Astrocyte of the cerebellum (primary cell): Measurements from ENCODE around the gene HADHB.
"Not testable (repeated sequence)": the region's sequence is repeated elsewhere in the genome, so short reads cannot be mapped to it uniquely, and the experiment has no call there.

Experiments used
- DNase-seq: peaks from one replicate; pipeline ENCODE4 v3.0.0-alpha.2; 2011; ENCODE audit warnings: low read depth
- H3K4me3 ChIP-seq: 2 replicates; pipeline ENCODE4 v1.5.1; 2011; ENCODE audit warnings: mild to moderate bottlenecking, low read depth, low read length, moderate library complexity
- CTCF ChIP-seq: IDR thresholded peaks from 2 replicates; pipeline ENCODE4 v1.5.1; 2012; ENCODE audit warnings: low read length, low read depth, moderate library complexity, mild to moderate bottlenecking; ENCODE audit errors: missing control alignments
- in situ Hi-C: cut with HindIII; loops from 2 replicates; pipeline ENCODE4 v1.10.0; 2017; ENCODE audit warnings: low sequenced_read_pairs

HADHB gene

DNA sequence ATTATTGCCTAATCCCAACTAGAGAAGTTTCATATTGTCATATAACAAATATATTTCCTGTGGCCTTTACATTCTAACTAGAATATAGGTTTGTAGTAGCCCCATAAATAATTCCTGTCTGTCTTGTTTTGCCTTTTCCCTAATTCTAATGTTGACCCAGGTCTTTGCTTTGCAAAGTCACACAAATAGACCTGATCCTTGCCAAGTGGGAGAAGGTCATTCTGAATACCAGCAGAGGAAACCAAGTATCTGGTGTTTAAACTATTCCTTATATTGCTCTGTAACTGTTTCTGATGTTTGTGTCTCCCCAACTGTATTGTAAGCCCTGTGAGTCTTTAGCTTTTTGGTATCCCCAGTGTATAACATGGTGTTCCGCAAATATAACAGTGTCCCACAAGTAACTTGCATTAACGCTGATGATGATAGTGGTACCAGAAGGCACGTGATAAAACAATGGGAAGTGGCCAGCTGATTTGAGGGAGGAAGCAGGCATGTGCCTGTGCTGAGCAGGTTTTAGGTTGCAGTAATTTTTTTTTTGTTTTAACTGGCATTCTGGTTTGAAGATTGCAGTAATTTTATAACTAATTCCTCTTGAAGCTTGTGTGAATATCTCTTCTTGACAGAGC, 11.1 kb downstream of the HADHB start:
- no peak for DNase-seq
- no peak for TF ChIP-seq CTCF
- in situ Hi-C loops: no loop called here
- H3K4me3 ChIP-seq: no peak overlapping the region

- DNase-seq, in situ Hi-C loops, H3K4me3 ChIP-seq: not testable (repeated sequence)
Observed at GRCh38 chr2:26258836-26259235, 14.1 kb downstream of the HADHB start.

DNA sequence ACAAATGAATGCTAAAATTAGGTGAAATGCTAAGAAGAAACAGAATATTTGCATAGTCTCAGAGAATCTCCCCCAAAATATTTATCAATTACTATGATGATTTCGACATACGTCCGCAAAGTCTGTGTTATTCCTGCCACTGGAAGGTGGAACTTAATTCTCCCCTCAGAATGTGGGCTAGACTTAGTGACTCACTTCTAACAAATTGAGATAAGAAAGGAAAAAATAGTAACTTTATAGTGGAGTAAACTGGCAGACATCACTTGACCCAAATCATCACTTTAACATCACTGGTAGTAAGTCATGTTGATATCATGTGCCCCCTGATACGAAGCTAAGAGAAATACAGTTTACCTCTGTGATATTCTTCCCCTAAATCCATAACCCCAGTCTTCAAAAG, 23.5 kb downstream of the HADHB start:
- in situ Hi-C loops: no loop called here
- no peak for TF ChIP-seq CTCF
- H3K4me3 ChIP-seq: no peak overlapping the region
- DNase-seq: no peak

GRCh38 chr2:26268670-26269385, 24.1 kb downstream of the HADHB start:
- in situ Hi-C loops, H3K4me3 ChIP-seq, DNase-seq: not testable (repeated sequence)

GRCh38 chr2:26269571-26270158, 24.9 kb downstream of the HADHB start:
- TF ChIP-seq CTCF: no peak
- H3K4me3 ChIP-seq: no peak overlapping the region
- in situ Hi-C loops: no loop called here
- DNase-seq: no peak

GRCh38 chr2:26270373-26270772, 25.6 kb downstream of the HADHB start:
- in situ Hi-C loops: no loop called here
- H3K4me3 ChIP-seq: no peak overlapping the region

GRCh38 chr2:26273501-26273900, 28.8 kb downstream of the HADHB start:
- TF ChIP-seq CTCF: no peak
- no peak for DNase-seq
- no peak overlapping the region for H3K4me3 ChIP-seq
- in situ Hi-C loops: no loop called here

More at GRCh38 chr2:26270373-26270772, 25.6 kb downstream of the HADHB start:
- DNase-seq: no peak
- TF ChIP-seq CTCF: no peak
